Tibial artery (tissue), 4 donors: ENCODE measurements around the gene GRM7.

Experiments used
- DNase-seq, 2 donors: peaks; one replicate each; pipeline ENCODE4 v3.0.0-alpha.2; 2019
- H3K27ac ChIP-seq, 2 donors: fragments of 200-600 bp; sonication (generic) in 1 of 2; 1 replicate in 1 of 2; 2 replicates in 1 of 2; pipeline ENCODE4 v1.5.1; 2018 to 2019; ENCODE audit warnings: mild to moderate bottlenecking in 1 of 2
- H3K27me3 ChIP-seq, 2 donors: fragments of 200-600 bp; sonication (generic) in 1 of 2; one replicate each; pipeline versions ENCODE4 v1.5.1 to v1.6.0; 2016 to 2019
- H3K36me3 ChIP-seq, 3 donors: fragments of 200-600 bp; sonication (generic) in 2 of 3; one replicate each; pipeline ENCODE4 v1.5.1; 2016 to 2019; ENCODE audit warnings: mild to moderate bottlenecking in 2 of 3
- H3K4me1 ChIP-seq, 4 donors: fragments of 200-600 bp; sonication (generic) in 2 of 4; 1 replicate in 3 of 4; 2 replicates in 1 of 4; pipeline ENCODE4 v1.5.1; 2016 to 2019
- H3K4me3 ChIP-seq, 2 donors: fragments of 200-600 bp; sonication (generic) in 1 of 2; 1 replicate in 1 of 2; 2 replicates in 1 of 2; pipeline ENCODE4 v1.5.1; 2018 to 2019; ENCODE audit warnings: mild to moderate bottlenecking in 2 of 2
- H3K9me3 ChIP-seq, 3 donors: fragments of 200-600 bp; sonication (generic) in 1 of 3; one replicate each; pipeline ENCODE4 v1.5.1; 2016 to 2019
- CTCF ChIP-seq, 2 experiments: fragments of 200-600 bp in 1 of 2; fragments of 450-650 bp in 1 of 2; IDR thresholded peaks; one replicate each; pipeline ENCODE4 v1.5.1; 2017 to 2019; ENCODE audit warnings: antibody characterized with exemption in 2 of 2, mild to moderate bottlenecking in 1 of 2, moderate library complexity in 1 of 2
- intact Hi-C: fragments of 100-400 bp; cut with DNase I; formaldehyde crosslinking; loops from one replicate; pipeline ENCODE4 v1.15.0; 2023; ENCODE audit warnings: low total_unique reads

GRM7 gene

GRCh38 chr3:7322957-7323669 is 462.2 kb downstream of the GRM7 start:
- no peak for TF ChIP-seq CTCF (IDR thresholded peaks at IDR 0.05)
- Histone ChIP-seq H3K9me3 (no peaks in the 10 kb centered on the region), H3K27me3 (no peaks in the 10 kb centered on the region), H3K27ac (no peak overlapping the region), H3K36me3 (no peaks in the 10 kb centered on the region), H3K4me3 (no peak overlapping the region), H3K4me1 (no peaks in the 10 kb centered on the region)
- DNase-seq: no peak
- intact Hi-C loops: no loop called here

GRCh38 chr3:7328339-7328738 is 467.4 kb downstream of the GRM7 start:
- H3K4me3 ChIP-seq: no peak overlapping the region

GRCh38 chr3:7332696-7333095 is 471.8 kb downstream of the GRM7 start:
- intact Hi-C loops: no loop called here
- no peak for TF ChIP-seq CTCF (IDR thresholded peaks at IDR 0.05)
- H3K27me3 ChIP-seq: no peaks in the 10 kb centered on the region
- no peak overlapping the region for H3K4me3 ChIP-seq
- H3K4me1 ChIP-seq: no peaks in the 10 kb centered on the region
- DNase-seq: no peak
- H3K9me3 ChIP-seq: no peaks in the 10 kb centered on the region
- H3K36me3 ChIP-seq: no peaks in the 10 kb centered on the region
- no peak overlapping the region for H3K27ac ChIP-seq

More at GRCh38 chr3:7328339-7328738, 467.4 kb downstream of the GRM7 start:
- H3K9me3 ChIP-seq: no peaks in the 10 kb centered on the region
- TF ChIP-seq CTCF (IDR thresholded peaks at IDR 0.05): no peak
- DNase-seq: no peak
- no peaks in the 10 kb centered on the region for H3K4me1 ChIP-seq
- no peak overlapping the region for H3K27ac ChIP-seq
- H3K27me3 ChIP-seq: no peaks in the 10 kb centered on the region
- no peaks in the 10 kb centered on the region for H3K36me3 ChIP-seq
- intact Hi-C loops: no loop called here

GRCh38 chr3:7333125-7333524 is 472.2 kb downstream of the GRM7 start:
- H3K9me3 ChIP-seq: no peaks in the 10 kb centered on the region
- no peaks in the 10 kb centered on the region for H3K27me3 ChIP-seq
- DNase-seq: no peak
- no peaks in the 10 kb centered on the region for H3K36me3 ChIP-seq
- H3K4me1 ChIP-seq: no peaks in the 10 kb centered on the region
- intact Hi-C loops: no loop called here
- TF ChIP-seq CTCF (IDR thresholded peaks at IDR 0.05): no peak
- H3K4me3 ChIP-seq: no peak overlapping the region
- H3K27ac ChIP-seq: no peak overlapping the region

- Histone ChIP-seq H3K27me3 (no peaks in the 10 kb centered on the region), H3K4me1 (no peaks in the 10 kb centered on the region), H3K36me3 (no peaks in the 10 kb centered on the region), H3K4me3 (no peak overlapping the region), H3K27ac (no peak overlapping the region), H3K9me3 (no peaks in the 10 kb centered on the region)
- intact Hi-C loops: no loop called here
- no peak for DNase-seq
- no peak for TF ChIP-seq CTCF (IDR thresholded peaks at IDR 0.05)
These were observed 479.9 kb downstream of the GRM7 start for GRCh38 chr3:7340795-7341194.

GRCh38 chr3:7346364-7346763 is 485.4 kb downstream of the GRM7 start:
- no peaks in the 10 kb centered on the region for H3K4me1 ChIP-seq
- no peaks in the 10 kb centered on the region for H3K27me3 ChIP-seq
- no peak overlapping the region for H3K4me3 ChIP-seq
- no peak overlapping the region for H3K27ac ChIP-seq
- DNase-seq: no peak
- H3K9me3 ChIP-seq: no peaks in the 10 kb centered on the region
- TF ChIP-seq CTCF (IDR thresholded peaks at IDR 0.05): no peak
- H3K36me3 ChIP-seq: no peaks in the 10 kb centered on the region
- intact Hi-C loops: no loop called here
